ENCODE data around the gene SPHK1.

SPHK1 gene

GRCh38 chr17:76384987-76385891 lies 830 bp downstream of the SPHK1 start:
- TF ChIP-seq REST (IDR thresholded peaks at IDR 0.05; ENCODE audit: insufficient read depth in 1 of 2, low read depth in 2 of 2, low read length in 2 of 2), result no peak
- no peak for TF ChIP-seq TAF1 (IDR thresholded peaks at IDR 0.05; ENCODE audit: borderline replicate concordance, insufficient read depth, low read length)
- no peak for TF ChIP-seq SIN3A (IDR thresholded peaks at IDR 0.05; ENCODE audit: borderline replicate concordance, insufficient read depth, low read length)
- no peak for TF ChIP-seq POLR2AphosphoS5 (IDR thresholded peaks at IDR 0.05; ENCODE audit: low read depth, low read length)
- TF ChIP-seq FOXP2 (optimal IDR thresholded peaks at IDR 0.05; ENCODE audit: borderline replicate concordance, extremely low read depth, extremely low read length, insufficient read depth), result no peak

- TF ChIP-seq SIN3A (IDR thresholded peaks at IDR 0.05; ENCODE audit: borderline replicate concordance, insufficient read depth, low read length) (no peak), TAF1 (IDR thresholded peaks at IDR 0.05; ENCODE audit: borderline replicate concordance, insufficient read depth, low read length) (no peak), POLR2AphosphoS5 (IDR thresholded peaks at IDR 0.05; ENCODE audit: low read depth, low read length) (no peak), FOXP2 (optimal IDR thresholded peaks at IDR 0.05; ENCODE audit: borderline replicate concordance, extremely low read depth, extremely low read length, insufficient read depth) (no peak), REST (IDR thresholded peaks at IDR 0.05; ENCODE audit: insufficient read depth in 1 of 2, low read depth in 2 of 2, low read length in 2 of 2) (no peak)
These were observed 1.7 kb downstream of the SPHK1 start for GRCh38 chr17:76385892-76386786.

- TF ChIP-seq POLR2AphosphoS5 (IDR thresholded peaks at IDR 0.05; ENCODE audit: low read depth, low read length) (no peak), REST (IDR thresholded peaks at IDR 0.05; ENCODE audit: insufficient read depth in 1 of 2, low read depth in 2 of 2, low read length in 2 of 2) (no peak), TAF1 (IDR thresholded peaks at IDR 0.05; ENCODE audit: borderline replicate concordance, insufficient read depth, low read length) (no peak), FOXP2 (optimal IDR thresholded peaks at IDR 0.05; ENCODE audit: borderline replicate concordance, extremely low read depth, extremely low read length, insufficient read depth) (no peak), SIN3A (IDR thresholded peaks at IDR 0.05; ENCODE audit: borderline replicate concordance, insufficient read depth, low read length) (no peak)
These were observed 2.8 kb downstream of the SPHK1 start for GRCh38 chr17:76386966-76387765.

GRCh38 chr17:76388966-76389888 lies 4.8 kb downstream of the SPHK1 start:
- no peak for TF ChIP-seq POLR2AphosphoS5 (IDR thresholded peaks at IDR 0.05; ENCODE audit: low read depth, low read length)
- no peak for TF ChIP-seq FOXP2 (optimal IDR thresholded peaks at IDR 0.05; ENCODE audit: borderline replicate concordance, extremely low read depth, extremely low read length, insufficient read depth)
- TF ChIP-seq SIN3A (IDR thresholded peaks at IDR 0.05; ENCODE audit: borderline replicate concordance, insufficient read depth, low read length), result no peak
- TF ChIP-seq REST (IDR thresholded peaks at IDR 0.05; ENCODE audit: insufficient read depth in 1 of 2, low read depth in 2 of 2, low read length in 2 of 2), result no peak
- no peak for TF ChIP-seq TAF1 (IDR thresholded peaks at IDR 0.05; ENCODE audit: borderline replicate concordance, insufficient read depth, low read length)

Measured in PFSK-1 (cell line).